DMS 273 treated with DMSO at 0.1 percent for 48 hours (cell line): ENCODE data around the gene DHFR2.
"Not testable (repeated sequence)": the region's sequence is repeated elsewhere in the genome, so short reads cannot be mapped to it uniquely, and the experiment has no call there.

Experiments
- DNase-seq: peaks from one replicate; lab custom pipeline; 2025; lab: John Stamatoyannopoulos, UW

DHFR2 gene

GRCh38 chr3:94065122-94065521 lies 2.4 kb upstream of the DHFR2 start:
- DNase-seq: no peak

- no peak for DNase-seq
Measured at GRCh38 chr3:94064243-94064860, 1.6 kb upstream of the DHFR2 start.

DNA sequence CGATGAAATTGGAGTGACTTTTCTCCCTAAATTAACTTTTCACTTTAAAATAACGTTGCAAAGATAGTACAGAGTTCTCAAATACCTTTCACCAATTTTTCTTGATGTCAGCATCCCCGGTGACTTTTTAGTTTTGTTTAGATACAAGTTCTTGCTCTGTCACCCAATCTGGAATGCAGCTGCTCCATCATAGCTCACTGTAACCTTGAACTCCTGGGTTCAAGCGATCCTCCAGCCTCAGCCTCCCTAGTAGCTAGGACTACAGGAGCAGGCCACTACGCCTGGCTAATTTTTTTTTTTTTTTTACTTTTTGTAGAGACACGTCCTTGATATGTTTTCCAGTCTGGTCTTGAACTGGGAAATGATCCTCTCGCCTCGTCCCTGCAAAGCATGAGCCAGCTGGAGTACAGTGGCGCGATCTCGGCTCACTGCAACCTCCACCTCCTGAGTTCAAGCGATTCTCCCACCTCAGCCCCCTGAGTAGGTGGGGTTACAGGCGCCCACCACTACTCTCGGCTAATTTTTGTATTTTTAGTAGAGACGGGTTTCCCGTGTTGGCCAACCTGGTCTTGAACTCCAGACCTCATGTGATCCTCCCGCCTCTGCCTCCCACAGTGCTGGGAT lies 892 bp upstream of the DHFR2 start:
- no peak for DNase-seq

GRCh38 chr3:94061297-94061696 lies 1.4 kb downstream of the DHFR2 start:
- no peak for DNase-seq

DNA sequence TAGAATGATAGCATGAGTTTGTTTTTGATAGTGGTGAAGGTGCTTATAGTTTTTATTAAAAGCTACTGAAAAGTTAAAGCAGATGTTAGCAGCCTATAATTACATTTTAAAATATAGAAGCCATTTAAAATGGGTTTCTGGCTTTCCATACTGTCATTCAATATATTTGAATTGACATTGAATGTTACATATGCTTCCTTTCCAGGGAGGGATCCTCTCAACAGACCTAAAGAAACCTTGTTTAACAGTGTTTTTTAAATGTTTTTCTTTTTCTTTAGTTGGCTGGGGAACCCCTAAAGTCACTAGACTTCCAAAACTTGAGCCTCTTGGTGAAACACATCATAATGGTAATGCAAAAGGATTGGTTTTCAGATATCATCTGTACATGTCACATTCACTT lies 12.2 kb downstream of the DHFR2 start:
- DNase-seq: no peak

DNA sequence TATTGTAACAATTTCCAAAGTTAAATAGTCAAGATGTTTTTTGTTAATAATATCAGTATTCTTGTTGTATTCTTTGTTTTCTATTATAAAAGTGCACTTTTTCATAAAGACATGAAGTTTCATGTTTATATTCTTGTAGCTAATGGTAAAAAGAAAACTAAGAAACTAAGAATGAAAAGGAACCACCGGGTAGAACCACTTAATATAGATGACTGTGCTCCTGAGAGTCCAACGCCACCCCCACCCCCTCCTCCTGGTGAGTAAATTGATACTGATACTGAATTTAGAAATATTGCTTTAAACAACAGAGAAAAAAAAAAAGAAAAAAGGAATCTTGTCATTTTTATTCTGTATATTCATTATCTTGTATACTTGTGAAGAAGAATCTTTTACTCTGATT lies 13.4 kb downstream of the DHFR2 start:
- no peak for DNase-seq

DNA sequence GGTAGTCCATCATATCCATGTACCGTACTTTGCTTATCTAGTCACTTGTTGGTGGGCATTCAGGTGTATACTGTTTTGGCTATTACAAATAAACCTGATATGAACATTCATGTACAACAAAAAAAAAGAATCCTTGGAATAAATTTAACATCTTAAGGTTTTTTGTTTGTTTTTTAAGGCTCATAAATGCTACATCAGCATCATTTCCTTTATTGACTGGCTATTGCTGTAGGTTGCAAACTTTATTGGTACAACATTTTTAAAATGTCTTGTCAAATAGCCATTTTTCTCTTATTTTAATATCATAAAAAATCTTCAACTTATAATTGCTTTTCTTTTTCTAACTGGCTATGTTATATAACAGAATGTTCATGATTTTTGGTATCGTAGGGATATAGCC lies 16.2 kb downstream of the DHFR2 start:
- no peak for DNase-seq

GRCh38 chr3:94044100-94044936 lies 18.4 kb downstream of the DHFR2 start:
- not testable (repeated sequence) for DNase-seq

- DNase-seq: no peak
Measured at GRCh38 chr3:94043285-94043684, 19.4 kb downstream of the DHFR2 start.

DNA sequence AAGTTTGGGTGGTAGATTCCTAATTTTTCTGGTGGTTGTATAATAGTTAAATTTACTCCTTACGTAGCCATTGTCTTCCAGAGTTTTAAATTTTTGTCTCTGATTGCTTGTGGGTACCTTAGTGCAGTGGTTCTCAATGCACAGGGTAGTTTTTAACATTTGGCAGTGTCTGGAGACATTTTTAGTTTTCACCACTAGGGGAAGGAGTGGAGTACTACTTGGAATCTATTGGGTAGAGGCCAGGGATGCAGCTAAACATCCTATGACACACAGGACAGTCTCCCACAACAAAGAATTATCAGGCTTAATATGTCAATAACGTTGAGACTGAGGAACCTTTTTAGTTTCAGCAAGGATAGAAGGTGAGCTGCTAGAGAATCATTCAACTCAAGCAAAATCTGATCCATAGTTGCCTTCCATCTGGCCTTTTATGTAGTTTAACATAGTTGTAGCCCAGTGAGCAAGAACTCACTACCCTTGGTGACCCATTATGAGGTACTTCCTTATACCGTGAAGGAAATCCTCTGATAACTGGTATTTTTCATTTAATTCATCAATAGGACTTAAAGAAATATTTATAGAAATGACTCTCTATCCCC lies 25.7 kb downstream of the DHFR2 start:
- DNase-seq: peak; percentile 24

- DNase-seq: no peak
Measured at GRCh38 chr3:94028093-94028837, 34.5 kb downstream of the DHFR2 start, which contains the start of gene STX19. Gene STX19 (minus strand): TSS chr3:94028597. CDS start chr3:94015269, 13,328 bp downstream.

DNA sequence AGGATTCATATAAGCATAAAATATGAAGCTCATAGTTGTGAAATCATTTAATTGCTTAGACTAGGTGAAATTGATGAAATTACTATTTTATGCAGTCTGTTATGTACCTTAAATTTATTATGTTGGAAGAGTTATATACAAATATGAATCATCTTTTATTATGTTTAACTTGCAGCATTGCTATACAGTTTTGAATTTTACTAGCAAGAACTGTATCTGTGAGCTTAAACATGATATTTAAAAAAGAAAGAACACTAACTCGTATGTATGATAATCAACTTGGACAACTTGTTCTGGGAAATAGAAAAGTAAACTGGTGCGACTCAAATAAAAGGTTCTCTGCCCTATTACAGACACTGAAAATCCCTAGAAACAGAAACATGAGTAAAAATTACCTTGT lies 36.1 kb downstream of the DHFR2 start:
- DNase-seq: no peak

DNA sequence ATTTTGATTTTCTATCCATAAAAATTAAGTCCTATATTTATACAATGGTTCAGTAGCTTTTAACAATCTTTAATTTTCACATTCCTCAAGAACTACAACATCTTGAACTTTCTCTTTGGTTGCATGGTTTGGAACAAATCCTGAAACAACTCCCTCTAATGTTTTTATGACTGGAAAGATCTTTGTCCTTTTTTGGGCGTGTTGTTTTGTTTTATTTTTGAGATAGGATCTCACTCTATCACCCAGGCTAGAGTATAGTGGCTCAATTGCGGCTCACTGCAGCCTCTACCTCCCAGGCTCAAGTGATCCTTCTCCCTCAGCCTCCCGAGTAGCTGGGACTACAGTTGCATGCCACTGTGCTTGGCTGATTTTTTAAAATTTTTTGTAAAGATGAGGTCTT lies 38.3 kb downstream of the DHFR2 start:
- DNase-seq: no peak

DNA sequence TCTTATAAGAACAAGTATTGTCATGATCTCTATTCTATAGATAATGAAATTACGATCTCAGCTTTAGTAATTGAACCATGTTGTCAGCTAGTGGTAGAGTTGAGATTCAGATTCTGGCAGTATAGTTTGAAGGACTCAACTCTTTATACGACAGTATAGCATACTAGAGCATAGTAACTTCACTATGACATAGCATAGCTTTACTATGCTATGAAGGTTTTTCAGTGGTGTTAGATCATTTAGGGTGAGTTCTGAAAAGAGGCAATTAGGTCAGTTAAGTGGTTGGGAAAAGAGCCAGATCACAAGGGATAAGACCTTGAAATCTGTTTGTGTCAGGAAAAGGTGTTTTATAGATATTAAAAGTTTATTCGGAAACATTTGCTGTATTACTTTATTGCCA lies 42.4 kb downstream of the DHFR2 start:
- no peak for DNase-seq

GRCh38 chr3:94019659-94020058 lies 43.1 kb downstream of the DHFR2 start:
- DNase-seq: no peak

- no peak for DNase-seq
Measured at GRCh38 chr3:94015025-94015424, 47.7 kb downstream of the DHFR2 start.

GRCh38 chr3:94012185-94012584 lies 50.5 kb downstream of the DHFR2 start:
- no peak for DNase-seq

- no peak for DNase-seq
Measured at GRCh38 chr3:94011233-94011711, 51.4 kb downstream of the DHFR2 start.

DNA sequence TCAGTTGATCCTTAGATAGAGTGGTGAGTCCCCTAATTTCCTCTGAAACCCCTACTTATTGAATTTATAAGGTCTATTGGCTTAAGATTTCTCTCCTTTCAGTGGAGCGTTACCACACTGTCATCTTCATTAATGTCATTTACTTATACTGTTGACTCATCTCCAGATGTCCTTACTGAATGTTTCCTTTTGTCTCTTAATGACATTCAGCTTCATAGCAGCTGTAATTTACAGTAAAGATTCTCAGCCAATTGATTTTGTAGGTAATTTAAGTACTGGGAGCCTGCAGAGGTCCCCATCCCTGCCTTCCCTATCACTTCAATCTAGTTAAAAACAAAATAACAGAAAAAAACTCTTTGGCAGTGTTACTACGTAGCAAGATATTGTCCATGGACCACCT lies 53.1 kb downstream of the DHFR2 start:
- DNase-seq: no peak

- DNase-seq: no peak
Measured at GRCh38 chr3:94008253-94008652, 54.5 kb downstream of the DHFR2 start.
